ACC112 (cell line): ENCODE data around the gene SMAP2.

Experiments used
- H2AFZ ChIP-seq: fragments of 200-600 bp; sonication (generic); one replicate; pipeline ENCODE4 v1.6.0; 2017; ENCODE audit warnings: antibody characterized with exemption, low read length; ENCODE audit not compliant: unreplicated experiment
- H3K27ac ChIP-seq: fragments of 200-600 bp; sonication (generic); 2 replicates; pipeline ENCODE4 v1.5.1; 2014; ENCODE audit warnings: low read depth, mild to moderate bottlenecking, antibody characterized with exemption, low read length, moderate library complexity
- H3K27me3 ChIP-seq: fragments of 200-600 bp; sonication (generic); 2 replicates; pipeline ENCODE4 v1.6.1; 2014; ENCODE audit warnings: mild to moderate bottlenecking, antibody characterized with exemption, low read length, moderate library complexity, mixed read lengths; ENCODE audit not compliant: insufficient read depth
- H3K36me3 ChIP-seq: fragments of 200-600 bp; sonication (generic); 2 replicates; pipeline ENCODE4 v1.6.1; 2016; ENCODE audit warnings: mild to moderate bottlenecking, antibody characterized with exemption, low read length, moderate library complexity, mixed read lengths; ENCODE audit not compliant: insufficient read depth
- H3K4me1 ChIP-seq: fragments of 200-600 bp; sonication (generic); one replicate; pipeline ENCODE4 v1.6.1; 2016; ENCODE audit warnings: low read length, mixed read lengths; ENCODE audit not compliant: insufficient read depth, unreplicated experiment, control insufficient read depth
- H3K4me3 ChIP-seq: fragments of 200-600 bp; sonication (generic); 2 replicates; pipeline ENCODE4 v1.5.1; 2014; ENCODE audit warnings: mild to moderate bottlenecking, low read depth, low read length
- H3K79me2 ChIP-seq: fragments of 200-600 bp; sonication (generic); one replicate; pipeline ENCODE4 v1.6.0; 2016; ENCODE audit warnings: low read length; ENCODE audit not compliant: control insufficient read depth, unreplicated experiment, insufficient read depth

SMAP2 gene

DNA sequence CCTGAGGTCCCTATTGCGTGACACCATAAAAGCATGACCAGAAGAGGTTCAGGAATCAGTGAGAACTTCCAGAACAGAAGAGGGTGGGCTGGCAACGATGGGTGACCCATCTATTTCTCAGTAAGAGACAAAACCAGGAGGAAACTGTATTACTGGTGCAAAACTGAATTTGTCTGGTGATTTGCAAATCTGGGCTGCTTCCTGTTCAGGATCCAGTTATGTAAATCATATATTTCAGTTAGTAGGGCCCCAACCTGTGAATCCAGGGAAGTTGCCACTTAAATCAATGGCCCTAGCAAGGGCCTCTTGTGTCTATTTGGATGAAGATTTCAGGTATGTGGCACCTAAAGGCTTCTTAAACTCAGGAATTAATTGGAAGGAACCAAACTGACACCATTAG is 23.1 kb upstream of the SMAP2 start:
- H3K4me3 ChIP-seq: no peak overlapping the region
- H3K27ac ChIP-seq: no peak overlapping the region
- H2AFZ ChIP-seq: no peak overlapping the region
- H3K79me2 ChIP-seq: no peaks in the 10 kb centered on the region
- H3K4me1 ChIP-seq: no peaks in the 10 kb centered on the region
- no peaks in the 10 kb centered on the region for H3K36me3 ChIP-seq
- H3K27me3 ChIP-seq: no peaks in the 10 kb centered on the region

- H3K4me3 ChIP-seq: no peak overlapping the region
- no peaks in the 10 kb centered on the region for H3K4me1 ChIP-seq
Measured at GRCh38 chr1:40351124-40351523, 22.4 kb upstream of the SMAP2 start.

GRCh38 chr1:40352126-40352525 is 21.4 kb upstream of the SMAP2 start:
- Histone ChIP-seq H3K27me3 (no peaks in the 10 kb centered on the region), H3K4me1 (no peaks in the 10 kb centered on the region), H3K4me3 (no peak overlapping the region), H3K27ac (no peak overlapping the region), H3K36me3 (no peaks in the 10 kb centered on the region), H2AFZ (no peak overlapping the region), H3K79me2 (no peaks in the 10 kb centered on the region)

More at GRCh38 chr1:40351124-40351523, 22.4 kb upstream of the SMAP2 start:
- Histone ChIP-seq H3K27ac (no peak overlapping the region), H2AFZ (no peak overlapping the region), H3K79me2 (no peaks in the 10 kb centered on the region), H3K27me3 (no peaks in the 10 kb centered on the region), H3K36me3 (no peaks in the 10 kb centered on the region)

GRCh38 chr1:40353082-40353481 is 20.4 kb upstream of the SMAP2 start:
- no peak overlapping the region for H3K4me3 ChIP-seq
- no peak overlapping the region for H3K27ac ChIP-seq
- no peaks in the 10 kb centered on the region for H3K36me3 ChIP-seq
- no peaks in the 10 kb centered on the region for H3K4me1 ChIP-seq
- no peaks in the 10 kb centered on the region for H3K27me3 ChIP-seq
- H3K79me2 ChIP-seq: no peaks in the 10 kb centered on the region
- no peak overlapping the region for H2AFZ ChIP-seq

DNA sequence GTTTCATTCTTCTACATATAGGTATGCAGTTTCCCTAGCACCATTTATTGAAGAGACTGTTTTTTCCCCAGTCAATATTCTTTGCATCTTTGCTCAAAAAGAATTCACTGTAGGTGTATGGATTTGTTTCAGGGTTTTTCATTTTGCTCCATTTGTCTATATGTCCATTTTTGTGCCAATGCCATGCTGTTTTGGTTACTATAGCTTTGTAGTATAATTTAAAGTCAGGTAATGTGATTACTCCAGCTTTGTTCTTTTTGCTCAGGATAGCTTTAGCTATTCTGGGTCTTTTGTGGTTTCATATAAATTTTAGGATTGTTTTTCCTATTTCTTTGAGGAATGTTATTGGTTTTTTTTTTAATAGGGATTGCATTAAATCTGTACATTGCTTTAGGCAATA is 15.9 kb upstream of the SMAP2 start:
- peaks cover 5% of the 10 kb centered on the region for H3K4me1 ChIP-seq
- H3K27me3 ChIP-seq: no peaks in the 10 kb centered on the region
- no peaks in the 10 kb centered on the region for H3K79me2 ChIP-seq
- no peak overlapping the region for H3K4me3 ChIP-seq
- no peak overlapping the region for H3K27ac ChIP-seq
- H3K36me3 ChIP-seq: no peaks in the 10 kb centered on the region
- H2AFZ ChIP-seq: no peak overlapping the region

GRCh38 chr1:40360631-40361030 is 12.9 kb upstream of the SMAP2 start:
- no peak overlapping the region for H2AFZ ChIP-seq
- no peak overlapping the region for H3K27ac ChIP-seq
- H3K27me3 ChIP-seq: peaks cover 6% of the 10 kb centered on the region; the same call in 1 of the 2 replicates
- H3K4me1 ChIP-seq: peaks cover 5% of the 10 kb centered on the region
- no peaks in the 10 kb centered on the region for H3K79me2 ChIP-seq
- H3K4me3 ChIP-seq: no peak overlapping the region
- H3K36me3 ChIP-seq: no peaks in the 10 kb centered on the region

DNA sequence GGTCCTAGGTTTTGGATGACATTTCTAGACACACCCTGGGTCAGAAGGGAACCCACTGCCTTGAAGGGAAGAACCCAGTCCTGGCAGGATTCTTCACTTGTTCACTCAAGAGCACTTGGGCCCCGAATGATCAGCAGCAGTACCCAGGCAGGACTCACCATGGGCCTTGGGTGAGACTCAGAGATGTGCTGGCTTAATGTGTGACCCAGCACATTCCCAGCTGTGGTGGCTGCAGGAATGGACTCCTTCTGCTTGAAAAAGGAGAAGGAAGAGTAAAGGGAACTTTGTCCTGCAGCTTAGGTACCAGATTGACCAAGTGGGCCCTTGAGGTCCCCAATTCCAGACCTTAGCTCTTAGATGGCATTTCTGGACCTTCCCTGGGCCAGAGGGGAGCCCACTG is 12.3 kb upstream of the SMAP2 start:
- no peaks in the 10 kb centered on the region for H3K36me3 ChIP-seq
- no peaks in the 10 kb centered on the region for H3K79me2 ChIP-seq
- H3K27me3 ChIP-seq: peaks cover 6% of the 10 kb centered on the region; the same call in 1 of the 2 replicates
- H2AFZ ChIP-seq: no peak overlapping the region
- H3K27ac ChIP-seq: no peak overlapping the region
- no peak overlapping the region for H3K4me3 ChIP-seq
- peaks cover 5% of the 10 kb centered on the region for H3K4me1 ChIP-seq

GRCh38 chr1:40361637-40362036 is 11.9 kb upstream of the SMAP2 start:
- Histone ChIP-seq H3K27ac (no peak overlapping the region), H2AFZ (no peak overlapping the region), H3K36me3 (no peaks in the 10 kb centered on the region), H3K4me1 (peaks cover 5% of the 10 kb centered on the region), H3K27me3 (peaks cover 6% of the 10 kb centered on the region; the same call in 1 of the 2 replicates), H3K79me2 (no peaks in the 10 kb centered on the region), H3K4me3 (no peak overlapping the region)

GRCh38 chr1:40362199-40362598 is 11.3 kb upstream of the SMAP2 start:
- H3K27ac ChIP-seq: no peak overlapping the region
- H3K79me2 ChIP-seq: no peaks in the 10 kb centered on the region
- peaks cover 5% of the 10 kb centered on the region for H3K4me1 ChIP-seq
- peaks cover 6% of the 10 kb centered on the region; the same call in 1 of the 2 replicates for H3K27me3 ChIP-seq
- no peak overlapping the region for H2AFZ ChIP-seq
- H3K4me3 ChIP-seq: no peak overlapping the region
- no peaks in the 10 kb centered on the region for H3K36me3 ChIP-seq

- no peak overlapping the region for H3K4me3 ChIP-seq
- H3K79me2 ChIP-seq: no peaks in the 10 kb centered on the region
- H3K4me1 ChIP-seq: peaks cover 5% of the 10 kb centered on the region
- H2AFZ ChIP-seq: no peak overlapping the region
- no peak overlapping the region for H3K27ac ChIP-seq
- H3K27me3 ChIP-seq: peaks cover 6% of the 10 kb centered on the region; the same call in 1 of the 2 replicates
- H3K36me3 ChIP-seq: no peaks in the 10 kb centered on the region
Measured at GRCh38 chr1:40362699-40363098, 10.8 kb upstream of the SMAP2 start.

DNA sequence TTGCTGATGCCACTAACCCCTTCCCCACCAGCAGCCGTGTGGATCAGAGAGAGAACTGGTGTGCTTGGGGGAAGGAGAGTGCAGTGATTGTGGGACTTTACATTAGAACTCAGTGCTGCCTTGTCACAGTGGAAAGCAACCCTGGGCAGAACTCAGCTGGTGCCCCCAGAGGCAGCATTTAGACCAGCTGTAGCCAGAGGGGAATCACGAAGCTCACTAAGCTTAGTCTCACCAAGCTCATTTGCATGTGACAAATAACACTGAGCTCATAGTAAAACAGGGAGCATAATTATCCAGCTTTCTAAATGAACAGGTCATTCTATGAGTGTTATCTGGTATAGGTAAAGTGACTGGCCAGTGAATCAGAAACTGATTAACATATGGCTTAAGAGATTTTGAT is 9.8 kb upstream of the SMAP2 start:
- no peaks in the 10 kb centered on the region for H3K36me3 ChIP-seq
- no peak overlapping the region for H3K27ac ChIP-seq
- no peak overlapping the region for H2AFZ ChIP-seq
- H3K79me2 ChIP-seq: no peaks in the 10 kb centered on the region
- H3K4me3 ChIP-seq: no peak overlapping the region
- H3K27me3 ChIP-seq: peaks cover 6% of the 10 kb centered on the region; the same call in 1 of the 2 replicates
- peaks cover 5% of the 10 kb centered on the region for H3K4me1 ChIP-seq
